ENCODE data around the gene PAFAH2.

The PAFAH2 gene

DNA sequence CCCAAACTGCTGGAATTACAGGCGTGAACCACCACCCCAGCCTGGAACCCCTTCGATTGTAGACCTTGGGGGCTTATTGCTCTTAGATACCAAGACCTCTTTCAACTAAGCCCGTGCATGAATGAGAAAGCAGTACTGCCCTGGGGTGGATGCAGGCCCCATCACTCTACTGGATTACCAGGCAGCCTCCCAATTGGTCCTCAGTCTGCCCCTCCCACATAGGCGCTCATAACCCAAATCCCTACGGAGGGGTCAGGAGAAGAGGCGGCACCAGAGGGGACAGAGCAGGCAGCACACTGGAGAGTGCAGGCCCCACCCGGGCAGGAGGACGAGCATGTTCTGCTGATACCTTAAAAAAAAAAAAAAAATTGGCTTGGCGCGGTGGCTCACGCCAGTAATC, 79.2 kb downstream of the PAFAH2 start:
- no peak for DNase-seq
- in situ Hi-C loops (cut with MboI; ENCODE audit: low pct_unique_long_range_greater_than_20kb, low sequenced_read_pairs), result no loop called here

GRCh38 chr1:25917996-25918395, 79.9 kb downstream of the PAFAH2 start:
- DNase-seq, result no peak
- in situ Hi-C loops (cut with MboI; ENCODE audit: low pct_unique_long_range_greater_than_20kb, low sequenced_read_pairs), result no loop called here

GRCh38 chr1:25916460-25916859, 81.4 kb downstream of the PAFAH2 start:
- no peak for DNase-seq

DNA sequence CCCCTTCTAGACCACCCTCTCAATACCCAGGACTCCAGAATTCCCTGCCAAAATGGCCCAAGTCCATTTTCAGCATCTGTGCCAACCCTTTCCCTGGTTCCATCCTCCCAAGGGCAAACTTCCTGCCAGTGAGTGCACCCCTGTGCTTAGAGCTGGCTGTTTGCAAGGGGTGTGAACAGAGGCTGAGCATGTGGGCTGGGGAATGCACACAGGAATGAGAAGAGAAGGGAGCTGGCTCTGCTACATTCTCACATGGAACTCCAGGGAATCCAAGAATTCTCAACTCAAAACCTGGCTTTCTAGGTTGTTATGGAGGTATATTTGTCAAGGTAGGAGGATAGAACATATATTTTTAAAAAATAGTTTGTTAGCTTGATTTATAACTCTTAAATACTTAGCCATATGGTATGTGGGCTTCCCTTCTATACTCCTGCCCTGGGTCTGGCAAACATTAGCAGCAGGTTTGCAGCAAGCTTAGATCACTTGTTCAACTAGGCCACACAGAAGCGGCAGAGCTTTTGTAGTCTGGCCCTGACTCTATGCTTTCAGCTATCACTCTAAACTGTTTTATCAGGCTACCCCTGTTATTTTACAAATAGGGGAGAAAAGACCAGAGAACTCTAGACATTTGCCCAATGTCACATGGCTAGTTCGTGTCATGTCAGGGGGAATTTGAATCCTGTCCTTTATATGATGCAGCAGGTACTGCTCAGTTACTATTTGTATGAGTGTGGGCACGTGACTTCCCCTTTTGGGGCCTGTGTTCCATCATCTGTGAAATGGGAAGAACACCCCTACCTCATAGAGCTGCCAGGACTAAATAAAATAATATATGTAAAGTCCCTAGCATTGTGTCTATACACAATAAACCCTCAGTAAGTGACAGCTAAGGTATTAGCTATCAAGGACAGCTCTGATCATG, 83.5 kb downstream of the PAFAH2 start:
- no peak for DNase-seq
- in situ Hi-C loops (cut with MboI; ENCODE audit: low pct_unique_long_range_greater_than_20kb, low sequenced_read_pairs), result no loop called here

More at GRCh38 chr1:25916460-25916859, 81.4 kb downstream of the PAFAH2 start:
- in situ Hi-C loops (cut with MboI; ENCODE audit: low pct_unique_long_range_greater_than_20kb, low sequenced_read_pairs), result no loop called here

DNA sequence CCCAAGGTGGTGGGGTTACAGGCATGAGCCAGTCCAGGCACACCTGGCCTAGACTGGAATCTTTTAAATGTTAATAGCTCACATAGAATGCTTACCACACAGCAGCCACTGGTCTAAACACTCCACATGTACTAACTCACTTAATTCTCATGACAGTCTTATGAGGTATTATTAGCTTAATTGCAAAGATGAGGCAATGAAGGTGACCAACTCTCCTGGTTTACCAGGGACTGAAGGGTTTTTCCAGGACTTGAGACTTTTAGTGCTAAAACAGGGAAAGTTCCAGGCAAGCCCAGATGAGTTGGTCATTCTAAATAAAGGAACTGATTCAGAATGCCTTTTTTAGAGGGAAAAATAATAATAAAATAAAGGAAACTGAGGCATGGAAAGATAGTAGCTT, 84.7 kb downstream of the PAFAH2 start:
- in situ Hi-C loops (cut with MboI; ENCODE audit: low pct_unique_long_range_greater_than_20kb, low sequenced_read_pairs), result no loop called here
- no peak for DNase-seq

DNA sequence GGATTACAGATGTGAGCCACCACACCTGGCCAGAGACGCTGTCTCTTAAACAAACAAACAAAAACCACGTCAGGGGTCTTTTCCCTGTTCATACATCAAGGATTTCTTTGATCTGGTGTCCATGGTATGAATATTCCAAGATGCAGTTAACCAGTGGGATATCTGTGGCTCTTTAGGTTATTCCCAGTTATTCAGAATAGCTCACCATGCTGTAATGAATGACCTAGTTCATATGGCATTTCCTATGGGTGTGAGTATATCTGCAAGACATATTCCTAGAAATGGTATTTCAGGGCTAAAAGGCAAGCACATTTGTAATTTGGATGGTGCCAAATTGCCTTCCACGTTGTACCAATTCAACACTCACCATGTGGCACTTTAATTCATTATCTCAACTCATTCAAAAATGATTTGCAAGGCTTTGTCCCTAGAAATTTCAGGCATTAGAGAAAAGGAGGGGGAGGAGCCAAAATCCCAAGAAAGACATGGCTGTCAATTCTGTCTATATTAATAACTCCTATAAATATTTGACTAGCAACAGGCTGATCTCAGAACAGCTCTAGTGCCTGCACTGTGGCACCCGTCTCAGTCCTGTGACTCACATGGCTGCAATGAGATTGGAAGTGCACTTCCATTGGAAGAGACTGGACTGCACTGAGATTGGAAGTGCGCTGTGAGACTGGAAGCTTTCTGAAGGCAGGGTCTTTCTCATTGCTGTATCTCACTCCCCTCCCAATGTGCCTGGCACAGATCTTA, 85.6 kb downstream of the PAFAH2 start:
- DNase-seq, result no peak
- in situ Hi-C loops (cut with MboI; ENCODE audit: low pct_unique_long_range_greater_than_20kb, low sequenced_read_pairs), result no loop called here

GRCh38 chr1:25911162-25911561, 86.7 kb downstream of the PAFAH2 start:
- no peak for DNase-seq
- in situ Hi-C loops (cut with MboI; ENCODE audit: low pct_unique_long_range_greater_than_20kb, low sequenced_read_pairs), result no loop called here

Data from KBM-7 (cell line).